B cell (primary cell): ENCODE results near the gene SEMA6D. TPM values are rescaled to one million over a fixed set of nuclear protein-coding genes. Genes with fewer than 3 reads are reported as not detected.

Experiments used
- ATAC-seq: fragments of 200-7000 bp; cut with Tn5 transposase; one replicate; pipeline ENCODE4 v1.10.0; 2021; ENCODE audit warnings: low read depth, mild to moderate bottlenecking, moderate number of reproducible peaks, moderate library complexity
- CTCF ChIA-PET: fragments of 350-600 bp; sonication (Branson Sonifier 250); formaldehyde crosslinking; loops from one replicate; lab custom pipeline; 2021; ENCODE audit warnings: antibody characterized with exemption, inconsistent platforms; lab: Charles Lee
- POLR2A ChIA-PET: fragments of 350-600 bp; sonication (Branson Sonifier 250); formaldehyde crosslinking; loops from one replicate; lab custom pipeline; 2021; ENCODE audit warnings: antibody characterized with exemption; lab: Charles Lee
- DNase-seq: peaks from one replicate; pipeline ENCODE4 v3.0.0; 2013
- H2AFZ ChIP-seq: 2 replicates; pipeline ENCODE4 v1.6.1; 2012; ENCODE audit warnings: mild to moderate bottlenecking, low read depth, low read length; ENCODE audit not compliant: insufficient read depth, poor library complexity, severe bottlenecking
- H3K27ac ChIP-seq, 2 donors: 1 replicate in 1 of 2; 2 replicates in 1 of 2; pipeline ENCODE4 v1.5.1; 2012 to 2013; ENCODE audit warnings: low read length in 2 of 2, mild to moderate bottlenecking in 2 of 2, moderate library complexity in 1 of 2
- H3K27me3 ChIP-seq, 4 experiments: fragments of 200-600 bp in 1 of 4; sonication (generic) in 1 of 4; replicated peaks in 1 of 4; 1 replicate in 2 of 4; 2 replicates in 2 of 4; pipeline versions ENCODE4 v1.6.1 to v1.7.0; 2013 to 2016; ENCODE audit warnings: low read length in 3 of 4, mild to moderate bottlenecking in 2 of 4, mixed read lengths in 1 of 4, moderate library complexity in 1 of 4; ENCODE audit not compliant: insufficient read depth in 4 of 4, control insufficient read depth in 3 of 4; ENCODE audit errors: control extremely low read depth in 1 of 4
- H3K36me3 ChIP-seq, 2 experiments: replicated peaks in 1 of 2; 1 replicate in 1 of 2; 2 replicates in 1 of 2; pipeline versions ENCODE4 v1.6.1 to v1.7.1; 2013; ENCODE audit warnings: low read length in 1 of 2; ENCODE audit not compliant: insufficient read depth in 2 of 2, control insufficient read depth in 1 of 2; ENCODE audit errors: control extremely low read depth in 1 of 2, extremely low read depth in 1 of 2
- H3K4me1 ChIP-seq, 2 donors: fragments of 200-600 bp in 1 of 2; sonication (generic) in 1 of 2; 1 replicate in 1 of 2; 2 replicates in 1 of 2; pipeline versions ENCODE4 v1.5.1 to v1.6.1; 2013 to 2017; ENCODE audit warnings: low read length in 2 of 2; ENCODE audit not compliant: control insufficient read depth in 2 of 2, insufficient read depth in 2 of 2
- H3K4me2 ChIP-seq: replicated peaks from 2 replicates; pipeline ENCODE3; 2012; ENCODE audit warnings: mild to moderate bottlenecking, low read depth, low read length; ENCODE audit not compliant: poor library complexity, severe bottlenecking
- H3K4me3 ChIP-seq, 5 experiments: fragments of 200-600 bp in 1 of 5; sonication (generic) in 1 of 5; 1 replicate in 3 of 5; 2 replicates in 2 of 5; pipeline versions ENCODE4 v1.5.1 to v1.7.0; 2011 to 2016; ENCODE audit warnings: low read length in 4 of 5, mild to moderate bottlenecking in 4 of 5, low read depth in 2 of 5, control low read depth in 1 of 5, moderate library complexity in 1 of 5; ENCODE audit not compliant: insufficient read depth in 1 of 5; ENCODE audit errors: control extremely low read depth in 1 of 5, extremely low read depth in 1 of 5
- H3K79me2 ChIP-seq: fragments of 200-600 bp; sonication (generic); one replicate; pipeline ENCODE4 v1.6.0; 2016; ENCODE audit warnings: low read length; ENCODE audit not compliant: control insufficient read depth, insufficient read depth
- H3K9ac ChIP-seq: fragments of 200-600 bp; sonication (generic); 2 replicates; pipeline ENCODE4 v1.6.1; 2017; ENCODE audit warnings: mild to moderate bottlenecking, low read length, moderate library complexity
- H3K9me3 ChIP-seq, 3 donors: one replicate each; pipeline versions ENCODE4 v1.6.1 to v1.7.1; 2013; ENCODE audit warnings: low read length in 2 of 3; ENCODE audit not compliant: control insufficient read depth in 2 of 3, insufficient read depth in 1 of 3; ENCODE audit errors: control extremely low read depth in 1 of 3
- H4K20me1 ChIP-seq: 2 replicates; pipeline ENCODE4 v1.6.0; 2012; ENCODE audit warnings: mild to moderate bottlenecking, low read length; ENCODE audit not compliant: insufficient read depth, control insufficient read depth, poor library complexity, severe bottlenecking
- H3K27ac Mint-ChIP-seq: one replicate; pipeline ENCODE4 v1.8.0; 2021; ENCODE audit warnings: mixed read lengths
- H3K27me3 Mint-ChIP-seq: one replicate; pipeline ENCODE4 v1.8.0; 2021; ENCODE audit warnings: mixed read lengths
- H3K4me1 Mint-ChIP-seq: one replicate; pipeline ENCODE4 v1.8.0; 2021; ENCODE audit warnings: mixed read lengths
- H3K4me3 Mint-ChIP-seq: one replicate; pipeline ENCODE4 v1.8.0; 2021; ENCODE audit warnings: mixed read lengths
- H3K9me3 Mint-ChIP-seq: one replicate; pipeline ENCODE4 v1.8.0; 2022; ENCODE audit warnings: mixed read lengths; ENCODE audit not compliant: insufficient read depth
- CTCF ChIP-seq: fragments of 200-600 bp; IDR thresholded peaks from one replicate; pipeline ENCODE4 v1.8.0; 2022; ENCODE audit warnings: antibody characterized with exemption, mild to moderate bottlenecking
- EZH2 ChIP-seq: IDR thresholded peaks from 2 replicates; pipeline ENCODE4 v1.6.1; 2012; ENCODE audit warnings: borderline replicate concordance, low read depth, mild to moderate bottlenecking, moderate library complexity, low read length; ENCODE audit not compliant: insufficient read depth, poor library complexity, severe bottlenecking
- WGBS: methylation state at CpG from one replicate; pipeline ENCODE4 v1.1.5; 2013; ENCODE audit warnings: missing lambda C conversion rate; ENCODE audit not compliant: insufficient coverage; 5-methylcytosine and 5-hydroxymethylcytosine counted together
- intact Hi-C: fragments of 100-400 bp; cut with micrococcal nuclease; formaldehyde crosslinking; loops from one replicate; pipeline ENCODE4 v1.10.0; 2022
- polyA plus RNA-seq: library from polyadenylated mRNA; depleted of rRNA; stranded (reverse); fragments of >200 nt; gene quantifications from 2 replicates; pipeline ENCODE4 v1.2.3, GENCODE V29; 2012
- total RNA-seq, 2 donors: library from RNA; stranded (reverse); fragments of 120-200 nt in 1 of 2; gene quantifications; 1 replicate in 1 of 2; 2 replicates in 1 of 2; pipeline versions ENCODE4 v1.2.3 to v1.2.4, GENCODE V29; 2013 to 2022

The SEMA6D gene
- total and polyA plus RNA-seq, 2 donors (not counting 1 experiment from before 2014, with no cell fraction given): not detected

GRCh38 chr15:47773143-47773542 lies 55.8 kb downstream of the SEMA6D start:
- Mint-ChIP-seq H3K4me3 (no peak overlapping the region), H3K27ac (no peak overlapping the region), H3K4me1 (no peaks in the 10 kb centered on the region), H3K9me3 (no peaks in the 10 kb centered on the region), H3K27me3 (peaks cover 4% of the 10 kb centered on the region)
- Histone ChIP-seq H3K27me3 (no peaks in the 10 kb centered on the region), H3K9me3 (no peaks in the 10 kb centered on the region), H3K9ac (no peak overlapping the region), H3K79me2 (no peaks in the 10 kb centered on the region), H3K36me3 (no peaks in the 10 kb centered on the region), H3K27ac (no peak overlapping the region), H2AFZ (no peak overlapping the region), H3K4me3 (no peak overlapping the region), H3K4me1 (no peaks in the 10 kb centered on the region), H3K4me2 (no peak overlapping the region), H4K20me1 (no peaks in the 10 kb centered on the region)
- 90% methylated on average over 4 of the region's 6 CpGs for WGBS
- CTCF ChIA-PET: no interaction called here
- POLR2A ChIA-PET: no interaction called here
- intact Hi-C loops: no loop called here
- ATAC-seq (no peak), DNase-seq (no peak)
- TF ChIP-seq EZH2: no peak
- no peak for TF ChIP-seq CTCF

- H3K36me3 ChIP-seq: no peaks in the 10 kb centered on the region
- ATAC-seq (no peak), DNase-seq (no peak)
- H3K9me3 ChIP-seq: no peaks in the 10 kb centered on the region
- no peaks in the 10 kb centered on the region for H3K4me1 ChIP-seq
- Mint-ChIP-seq H3K4me1 (no peaks in the 10 kb centered on the region), H3K27ac (no peak overlapping the region), H3K9me3 (no peaks in the 10 kb centered on the region), H3K27me3 (peaks cover 10% of the 10 kb centered on the region), H3K4me3 (no peak overlapping the region)
- WGBS: 33% methylated on average over 1 of the region's 1 CpG
- H2AFZ ChIP-seq: no peak overlapping the region
- no peak overlapping the region for H3K4me2 ChIP-seq
- ChIA-PET CTCF (no interaction called here), POLR2A (no interaction called here)
- no peaks in the 10 kb centered on the region for H3K79me2 ChIP-seq
- intact Hi-C loops: no loop called here
- H3K27ac ChIP-seq: no peak overlapping the region
- TF ChIP-seq CTCF: no peak
- TF ChIP-seq EZH2: no peak
- H3K27me3 ChIP-seq: no peaks in the 10 kb centered on the region
- H4K20me1 ChIP-seq: no peaks in the 10 kb centered on the region
- no peak overlapping the region for H3K9ac ChIP-seq
- no peak overlapping the region for H3K4me3 ChIP-seq
These were observed 61.0 kb downstream of the SEMA6D start for GRCh38 chr15:47778263-47778770.
